HG02943 (cell line): Measurements from ENCODE around the gene NCBP3.
"Not testable (repeated sequence)": the region's sequence is repeated elsewhere in the genome, so short reads cannot be mapped to it uniquely, and the experiment has no call there.

Experiments used
- ATAC-seq: cut with Tn5 transposase; IDR thresholded peaks from one replicate; pipeline ENCODE4 v1.9.1; 2021; ENCODE audit warnings: mild to moderate bottlenecking, low read depth, moderate library complexity; ENCODE audit not compliant: unreplicated experiment

The NCBP3 gene

DNA sequence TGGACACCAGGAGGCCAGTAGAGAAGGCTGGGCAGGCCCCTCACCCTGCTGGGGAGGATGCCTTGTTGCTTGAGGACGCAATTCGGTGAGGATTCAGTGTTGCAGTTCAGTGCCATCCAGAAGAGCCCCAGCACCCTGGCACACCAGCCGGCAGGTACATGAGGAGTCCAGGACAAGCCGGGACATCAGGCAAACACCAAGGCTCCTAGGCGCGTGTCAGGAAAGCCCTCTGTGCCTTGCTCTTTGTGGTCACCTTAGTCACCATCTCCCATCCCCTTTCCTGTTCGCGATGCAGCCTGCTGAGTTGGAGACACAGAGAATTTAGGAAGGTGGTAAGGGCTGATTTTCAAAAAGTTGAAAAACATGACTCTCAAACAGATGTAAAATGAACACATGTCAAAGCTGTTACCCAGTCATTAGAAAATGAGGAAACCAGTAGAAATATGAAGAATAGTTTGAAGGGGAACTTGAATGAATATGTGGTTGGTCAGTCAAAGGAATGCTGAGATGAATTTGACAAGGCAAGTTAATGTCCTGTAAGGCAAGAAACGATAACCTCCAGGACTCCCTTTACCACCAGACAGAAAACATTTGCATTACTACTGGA lies 2.3 kb upstream of the NCBP3 start:
- ATAC-seq: no peak

- ATAC-seq: no peak
These were observed 1.2 kb upstream of the NCBP3 start for GRCh38 chr17:3847165-3847670.

GRCh38 chr17:3846437-3847164 lies 555 bp upstream of the NCBP3 start:
- ATAC-seq: no peak

- no peak for ATAC-seq
These were observed 790 bp downstream of the NCBP3 start for GRCh38 chr17:3845291-3845620.

DNA sequence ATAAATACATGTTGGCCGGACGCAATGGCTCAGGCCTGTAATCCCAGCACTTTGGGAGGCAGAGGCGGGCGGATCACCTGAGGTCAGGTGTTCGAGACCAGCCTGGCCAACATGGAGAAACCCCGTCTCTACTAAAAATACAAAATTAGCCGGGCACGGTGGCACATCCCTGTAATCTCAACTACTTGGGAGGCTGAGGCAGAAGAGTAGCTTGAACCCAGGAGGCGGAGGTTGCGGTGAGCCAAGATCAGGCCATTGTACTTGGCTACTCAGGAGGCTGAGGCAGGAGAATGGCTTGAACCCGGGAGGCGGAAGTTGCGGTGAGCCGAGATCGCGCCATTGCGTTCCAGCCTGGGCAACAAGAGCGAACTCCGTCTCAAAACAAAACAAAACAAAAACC lies 1.5 kb downstream of the NCBP3 start:
- ATAC-seq: not testable (repeated sequence)

DNA sequence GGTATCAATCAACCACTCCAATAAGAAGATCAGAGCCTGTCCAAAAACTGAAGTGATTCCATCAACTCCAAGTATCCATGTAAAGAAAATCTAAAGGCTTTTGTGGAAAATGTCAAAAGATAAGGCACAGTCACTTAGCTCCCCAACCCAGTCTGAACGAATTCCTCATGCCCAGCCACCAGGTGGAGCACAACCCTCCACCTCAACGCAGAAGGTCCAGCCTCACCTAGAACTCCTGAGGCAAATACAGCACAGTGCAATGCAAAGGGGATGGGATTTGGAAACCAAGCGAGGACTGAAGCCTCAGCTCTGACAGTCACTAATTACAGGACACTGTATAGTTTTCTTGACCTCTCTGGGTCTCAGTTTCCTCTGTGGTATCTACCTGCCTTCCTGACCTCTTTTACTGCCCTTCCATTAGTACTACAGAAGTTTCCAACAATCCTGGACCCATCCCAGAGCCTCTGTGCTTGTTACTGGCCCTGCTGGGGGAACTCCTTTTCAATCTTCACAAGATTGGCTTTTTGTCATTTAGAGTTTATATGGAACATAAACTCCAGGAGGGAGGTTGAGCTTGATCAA lies 2.0 kb downstream of the NCBP3 start:
- ATAC-seq: no peak

DNA sequence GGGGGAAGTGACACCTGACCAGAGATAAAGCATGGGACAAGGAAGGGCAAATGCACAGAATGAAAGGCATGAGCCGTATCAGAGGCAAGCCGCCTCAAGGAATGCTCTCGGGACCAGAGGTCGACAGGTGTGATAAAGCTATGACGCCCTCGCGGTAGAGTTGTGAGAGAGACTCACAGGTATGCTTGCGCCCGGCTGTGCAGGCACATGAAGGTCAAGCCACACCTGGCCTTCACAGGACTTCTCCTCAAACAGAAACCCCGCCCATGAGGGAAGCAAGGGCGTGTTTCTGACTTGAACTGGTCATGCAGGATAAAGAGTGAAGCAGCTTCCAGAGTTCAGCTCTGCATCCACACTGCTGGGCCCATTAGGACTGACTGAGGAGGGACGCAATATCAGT lies 7.8 kb downstream of the NCBP3 start:
- no peak for ATAC-seq

GRCh38 chr17:3836551-3836950 lies 9.5 kb downstream of the NCBP3 start:
- no peak for ATAC-seq

DNA sequence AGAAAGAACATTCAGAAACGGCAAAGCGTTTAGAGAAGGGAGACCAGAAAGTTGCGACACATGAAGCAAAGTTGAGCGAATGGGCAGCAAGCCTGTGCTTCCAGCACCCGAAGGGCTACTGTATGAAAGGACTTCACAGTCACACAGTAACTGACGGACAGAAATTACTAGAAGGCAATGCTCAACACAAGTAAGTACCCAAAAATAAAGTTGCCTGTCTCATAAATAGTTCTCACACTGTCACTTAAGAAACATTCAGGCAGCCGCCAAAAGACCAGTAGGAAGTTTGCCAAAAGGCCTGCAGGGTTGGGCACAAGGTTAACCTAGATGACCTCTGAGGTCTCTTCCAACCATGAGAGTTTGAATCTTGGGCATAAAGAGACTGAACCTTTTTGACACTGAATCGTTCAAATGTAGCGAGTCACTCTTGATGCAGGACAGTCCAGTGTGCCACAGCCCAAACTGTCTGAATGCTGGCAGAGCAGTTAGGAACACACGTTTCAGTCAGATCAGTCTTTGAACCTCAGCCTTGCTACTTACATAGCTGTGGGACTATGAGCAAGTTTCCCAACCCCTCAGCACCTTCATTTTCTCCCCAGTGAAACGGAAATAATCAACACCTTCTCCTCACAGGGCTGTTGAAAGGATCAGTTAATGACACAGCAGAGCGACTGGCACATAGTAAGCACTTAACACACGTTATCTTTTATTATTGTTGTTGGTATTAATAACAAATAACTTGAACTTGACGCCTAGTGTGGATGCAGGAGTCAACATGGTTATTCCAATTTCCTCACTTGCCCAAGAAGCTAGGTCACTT lies 10.4 kb downstream of the NCBP3 start:
- ATAC-seq: no peak

DNA sequence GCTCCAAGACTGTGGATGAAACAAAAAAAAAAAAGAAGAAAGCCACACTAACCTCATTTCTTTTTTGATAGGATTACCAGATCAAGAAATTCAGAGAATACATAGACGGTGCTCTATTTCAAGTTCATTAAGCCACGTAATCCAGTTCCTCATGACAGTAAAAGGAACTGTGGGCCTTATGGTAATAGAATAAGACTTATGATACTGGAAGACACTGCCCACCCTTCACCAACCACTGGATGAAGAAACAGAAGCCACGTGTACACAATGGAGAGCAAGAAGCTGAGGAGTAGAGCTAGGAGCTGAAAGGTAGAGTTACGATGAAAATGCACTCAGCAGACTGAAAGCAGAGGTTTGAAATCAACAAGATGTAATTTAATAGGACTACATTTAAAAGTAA lies 11.2 kb downstream of the NCBP3 start:
- ATAC-seq: no peak

GRCh38 chr17:3828852-3829232 lies 17.2 kb downstream of the NCBP3 start:
- ATAC-seq: no peak

GRCh38 chr17:3828151-3828851 lies 17.7 kb downstream of the NCBP3 start:
- ATAC-seq: no peak

DNA sequence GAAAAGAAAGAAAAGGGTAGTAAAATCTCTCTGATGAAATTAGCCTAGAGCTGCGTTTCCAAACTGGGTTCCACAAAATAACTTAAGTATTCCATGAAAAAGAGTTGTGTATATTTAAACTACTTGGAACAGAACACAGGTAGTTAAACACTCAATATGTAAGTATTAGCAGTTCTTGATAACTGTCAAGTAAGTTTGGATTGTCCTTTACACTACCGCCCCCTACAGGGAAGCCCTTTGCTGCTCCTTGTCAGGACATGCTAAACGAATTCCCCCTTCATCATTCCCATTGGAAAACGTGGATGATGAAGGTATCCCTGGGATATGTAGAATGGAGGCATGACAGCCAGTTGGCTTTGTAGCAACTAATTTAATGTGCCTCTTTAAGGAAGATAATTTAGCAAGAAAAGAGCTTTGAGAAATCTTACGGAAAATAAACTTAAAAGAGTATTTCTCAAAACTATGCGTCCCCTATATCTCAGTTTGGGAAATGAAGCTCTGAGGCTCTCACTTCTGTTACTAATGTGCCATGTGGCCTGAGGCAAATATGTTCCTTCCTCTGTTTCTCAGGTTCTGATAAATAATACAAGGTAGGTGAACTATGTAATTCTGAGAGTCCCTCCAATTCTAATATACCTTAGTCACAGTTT lies 18.8 kb downstream of the NCBP3 start:
- ATAC-seq: no peak

GRCh38 chr17:3826191-3826590 lies 19.9 kb downstream of the NCBP3 start:
- no peak for ATAC-seq

GRCh38 chr17:3821101-3821500 lies 24.9 kb downstream of the NCBP3 start:
- ATAC-seq: no peak

- no peak for ATAC-seq
These were observed 27.3 kb downstream of the NCBP3 start for GRCh38 chr17:3818786-3819185.

- no peak for ATAC-seq
These were observed 28.0 kb downstream of the NCBP3 start for GRCh38 chr17:3817851-3818605.

- ATAC-seq: no peak
These were observed 30.1 kb downstream of the NCBP3 start for GRCh38 chr17:3815925-3816324.

DNA sequence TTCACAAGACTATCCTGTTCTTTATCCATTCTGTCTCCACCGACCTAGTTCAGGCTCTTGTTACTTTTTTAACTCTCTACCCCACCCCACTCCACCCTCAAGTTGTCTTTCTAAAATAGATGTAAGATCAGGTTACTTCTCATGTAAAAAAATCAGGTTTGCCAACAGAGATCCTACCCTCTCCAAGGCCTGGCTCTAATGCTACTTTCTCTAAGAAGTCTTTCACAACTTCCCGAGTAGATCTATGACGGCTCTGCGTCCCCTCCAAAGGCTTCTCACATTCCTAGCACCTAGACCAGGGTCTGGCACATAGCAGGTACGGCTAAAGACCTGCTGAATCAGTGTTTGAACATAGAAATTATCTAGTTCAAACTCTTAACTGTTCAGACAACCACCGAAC lies 30.9 kb downstream of the NCBP3 start:
- ATAC-seq: no peak
